Trophoblast cell (in vitro differentiated cells and primary cell): ENCODE measurements around the gene ARL8B.
A peak's percentile ranks its signal among the peaks of the same experiment; 100 is the strongest.

ENCODE experiments used
- DNase-seq, 2 donors: peaks; one replicate each; pipeline ENCODE4 v3.0.0-alpha.2; 2016
- H2AFZ ChIP-seq: 2 replicates; pipeline ENCODE4 v1.6.1; 2013; ENCODE audit warnings: low read length, moderate library complexity, mild to moderate bottlenecking; ENCODE audit not compliant: insufficient read depth, poor library complexity
- H2AK5ac ChIP-seq: 2 replicates; pipeline ENCODE4 v1.6.1; 2013; ENCODE audit warnings: mild to moderate bottlenecking, low read length
- H2BK120ac ChIP-seq: 2 replicates; pipeline ENCODE4 v1.6.1; 2013; ENCODE audit warnings: low read length, mild to moderate bottlenecking, moderate library complexity; ENCODE audit not compliant: insufficient read depth, poor library complexity
- H2BK12ac ChIP-seq: 2 replicates; pipeline ENCODE4 v1.6.1; 2013; ENCODE audit warnings: mild to moderate bottlenecking, low read length, moderate library complexity
- H2BK5ac ChIP-seq: 2 replicates; pipeline ENCODE4 v1.6.1; 2013; ENCODE audit warnings: low read length, low read depth, moderate library complexity, mild to moderate bottlenecking; ENCODE audit not compliant: poor library complexity
- H3K14ac ChIP-seq: 2 replicates; pipeline ENCODE4 v1.6.1; 2013; ENCODE audit warnings: mild to moderate bottlenecking, low read length
- H3K18ac ChIP-seq: 2 replicates; pipeline ENCODE4 v1.6.1; 2013; ENCODE audit warnings: mild to moderate bottlenecking, low read length
- H3K23ac ChIP-seq: 2 replicates; pipeline ENCODE4 v1.6.1; 2013; ENCODE audit warnings: low read length
- H3K27ac ChIP-seq: 2 replicates; pipeline ENCODE4 v1.5.1; 2013; ENCODE audit warnings: low read depth, mild to moderate bottlenecking, inconsistent platforms, low read length, moderate library complexity
- H3K27me3 ChIP-seq: 2 replicates; pipeline ENCODE4 v1.6.1; 2013; ENCODE audit warnings: inconsistent platforms, mild to moderate bottlenecking, low read length, moderate library complexity; ENCODE audit not compliant: insufficient read depth
- H3K36me3 ChIP-seq, 2 experiments: 1 replicate in 1 of 2; 2 replicates in 1 of 2; pipeline ENCODE4 v1.6.1; 2013; ENCODE audit warnings: low read length in 2 of 2, mild to moderate bottlenecking in 2 of 2, moderate library complexity in 1 of 2; ENCODE audit not compliant: insufficient read depth in 2 of 2, control insufficient read depth in 1 of 2
- H3K4ac ChIP-seq: 2 replicates; pipeline ENCODE4 v1.6.1; 2013; ENCODE audit warnings: low read depth, mild to moderate bottlenecking, low read length, moderate library complexity
- H3K4me1 ChIP-seq, 2 experiments: 1 replicate in 1 of 2; 2 replicates in 1 of 2; pipeline ENCODE4 v1.6.1; 2013; ENCODE audit warnings: low read length in 2 of 2, mild to moderate bottlenecking in 2 of 2, moderate library complexity in 1 of 2; ENCODE audit not compliant: insufficient read depth in 2 of 2, control insufficient read depth in 1 of 2
- H3K4me2 ChIP-seq: 2 replicates; pipeline ENCODE4 v1.6.1; 2013; ENCODE audit warnings: inconsistent platforms, mild to moderate bottlenecking, low read length, moderate library complexity
- H3K4me3 ChIP-seq: 2 replicates; pipeline ENCODE4 v1.5.1; 2013; ENCODE audit warnings: mild to moderate bottlenecking, low read depth, low read length, inconsistent platforms
- H3K79me1 ChIP-seq: one replicate; pipeline ENCODE4 v1.6.1; 2013; ENCODE audit warnings: low read length
- H3K79me2 ChIP-seq: 2 replicates; pipeline ENCODE4 v1.6.1; 2013; ENCODE audit warnings: low read length, mild to moderate bottlenecking; ENCODE audit not compliant: control insufficient read depth, insufficient read depth, poor library complexity
- H3K9ac ChIP-seq: 2 replicates; pipeline ENCODE4 v1.6.1; 2013; ENCODE audit warnings: mild to moderate bottlenecking, low read length
- H3K9me3 ChIP-seq: 2 replicates; pipeline ENCODE4 v1.6.1; 2013; ENCODE audit warnings: low read depth, mild to moderate bottlenecking, control low read depth, inconsistent platforms, low read length; ENCODE audit not compliant: insufficient read depth
- H4K12ac ChIP-seq: 2 replicates; pipeline ENCODE4 v1.6.1; 2013; ENCODE audit warnings: low read depth, mild to moderate bottlenecking, low read length, moderate library complexity
- H4K8ac ChIP-seq: 2 replicates; pipeline ENCODE4 v1.6.1; 2013; ENCODE audit warnings: low read depth, mild to moderate bottlenecking, low read length, moderate library complexity
- H4K91ac ChIP-seq: one replicate; pipeline ENCODE4 v1.6.1; 2013; ENCODE audit warnings: low read depth, mild to moderate bottlenecking, low read length, moderate library complexity
- WGBS: extraction: QIAGEN DNeasy Blood & Tissue Kit; methylation state at CpG from one replicate; pipeline ENCODE4 v1.1.7; 2013; ENCODE audit warnings: missing lambda C conversion rate; ENCODE audit not compliant: insufficient read length, insufficient coverage; ENCODE audit errors: extremely low coverage; 5-methylcytosine and 5-hydroxymethylcytosine counted together

ARL8B gene

DNA sequence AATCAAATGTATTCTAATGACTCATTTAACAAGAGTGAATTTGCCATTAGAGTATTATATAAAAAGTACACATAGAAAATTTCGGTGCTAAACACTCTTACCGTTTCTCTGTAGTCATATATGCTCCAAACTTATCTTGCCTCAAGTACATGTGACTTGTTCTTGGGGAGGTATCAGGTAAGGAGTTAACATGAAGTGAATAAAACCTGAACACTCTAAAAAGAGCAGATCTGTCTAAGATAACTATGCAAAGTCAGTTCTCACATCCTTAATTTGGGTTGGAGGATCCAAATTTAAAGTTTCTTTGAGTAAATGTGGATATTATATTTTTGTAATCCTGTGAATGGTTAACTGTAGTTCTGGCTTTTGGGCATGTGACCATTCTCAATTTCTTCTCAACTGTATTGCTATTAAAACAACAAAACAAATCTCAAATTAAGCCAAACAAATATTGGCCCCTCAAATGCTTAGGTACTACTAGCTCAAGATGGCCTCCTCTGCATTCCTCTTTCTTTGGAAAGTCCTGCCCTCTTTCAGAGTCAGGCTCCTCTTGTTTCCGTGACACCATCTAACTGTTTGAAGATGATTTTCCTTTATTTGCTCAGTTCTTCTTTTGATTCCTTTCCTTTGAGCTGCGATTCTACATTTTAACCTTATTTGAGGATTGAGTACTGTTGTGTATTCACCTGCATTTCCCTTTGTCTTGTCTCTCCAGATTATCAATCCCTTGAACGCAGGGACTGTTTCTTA lies 69.6 kb downstream of the ARL8B start:
- Histone ChIP-seq H3K4me2 (no peak overlapping the region), H3K36me3 (peaks cover 5% of the 10 kb centered on the region in 2 experiments), H3K79me1 (peaks cover 22% of the 10 kb centered on the region), H3K27ac (no peak overlapping the region), H3K4me1 (peaks cover 13 to 19% of the 10 kb centered on the region in 2 experiments), H3K9ac (no peak overlapping the region), H4K91ac (no peak overlapping the region), H3K4me3 (no peak overlapping the region), H4K8ac (no peak overlapping the region), H3K18ac (no peak overlapping the region), H2AFZ (no peak overlapping the region), H3K23ac (no peak overlapping the region), H2BK12ac (no peak overlapping the region), H4K12ac (no peak overlapping the region), H3K9me3 (no peaks in the 10 kb centered on the region), H2BK5ac (no peak overlapping the region), H3K14ac (no peak overlapping the region), H2BK120ac (no peak overlapping the region), H3K79me2 (peaks cover 25% of the 10 kb centered on the region), H3K4ac (peak overlapping the region; percentile 21), H3K27me3 (no peaks in the 10 kb centered on the region), H2AK5ac (no peak overlapping the region)
- no peak for DNase-seq
- no CpG with 5 or more reads among the region's 5 CpGs for WGBS

DNA sequence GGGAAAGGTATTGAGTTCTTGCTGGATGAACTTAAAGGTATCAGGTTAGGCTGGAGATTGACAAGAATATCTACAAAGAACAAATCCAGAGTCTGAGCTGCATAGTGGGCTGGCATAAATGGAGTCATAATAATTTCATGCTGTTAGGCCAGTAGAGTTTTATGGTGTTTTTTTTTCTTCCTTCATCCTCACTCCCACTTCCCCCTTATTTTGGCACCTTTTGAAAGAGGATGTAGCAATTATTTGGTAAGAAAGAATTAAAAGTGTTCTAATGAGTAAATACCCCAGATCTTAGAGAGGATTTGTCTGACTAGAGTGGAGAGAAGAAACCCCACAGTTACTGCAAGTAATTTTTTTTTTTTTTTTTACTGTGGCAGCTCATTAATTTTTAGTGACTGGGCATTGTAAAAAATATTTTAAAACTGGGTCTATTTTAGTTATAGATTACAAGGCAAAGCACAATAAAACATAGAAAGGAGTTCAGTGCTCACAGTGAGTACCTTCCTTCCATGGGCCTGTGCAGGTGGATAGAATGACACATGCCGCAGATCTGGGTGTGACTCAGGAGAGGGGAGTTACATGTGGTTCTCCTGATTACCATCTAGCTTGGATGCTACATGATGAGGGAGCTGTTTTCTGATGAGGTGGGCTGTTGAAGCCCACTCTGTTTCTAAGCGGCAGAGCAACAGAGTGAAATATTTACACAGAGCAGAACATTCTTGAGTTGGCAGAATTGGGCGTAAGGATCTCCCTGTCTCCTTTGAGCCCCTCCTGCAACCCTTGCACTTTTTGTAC lies 70.7 kb downstream of the ARL8B start:
- WGBS, result no CpG with 5 or more reads among the region's 3 CpGs
- Histone ChIP-seq H3K27ac (no peak overlapping the region), H3K9ac (no peak overlapping the region), H3K9me3 (no peaks in the 10 kb centered on the region), H2BK5ac (no peak overlapping the region), H3K4me1 (peaks cover 15 to 19% of the 10 kb centered on the region in 2 experiments), H4K91ac (no peak overlapping the region), H3K23ac (no peak overlapping the region), H2AK5ac (no peak overlapping the region), H3K18ac (no peak overlapping the region), H4K12ac (no peak overlapping the region), H3K14ac (peak overlapping the region; percentile 44), H3K27me3 (no peaks in the 10 kb centered on the region), H3K79me1 (peaks cover 20% of the 10 kb centered on the region), H2BK120ac (no peak overlapping the region), H2AFZ (no peak overlapping the region), H3K4ac (no peak overlapping the region), H2BK12ac (no peak overlapping the region), H3K4me2 (no peak overlapping the region), H3K36me3 (peaks cover 5% of the 10 kb centered on the region in 2 experiments), H3K4me3 (no peak overlapping the region), H4K8ac (no peak overlapping the region), H3K79me2 (peaks cover 23% of the 10 kb centered on the region)
- peak; percentile 22 to 49 for DNase-seq

DNA sequence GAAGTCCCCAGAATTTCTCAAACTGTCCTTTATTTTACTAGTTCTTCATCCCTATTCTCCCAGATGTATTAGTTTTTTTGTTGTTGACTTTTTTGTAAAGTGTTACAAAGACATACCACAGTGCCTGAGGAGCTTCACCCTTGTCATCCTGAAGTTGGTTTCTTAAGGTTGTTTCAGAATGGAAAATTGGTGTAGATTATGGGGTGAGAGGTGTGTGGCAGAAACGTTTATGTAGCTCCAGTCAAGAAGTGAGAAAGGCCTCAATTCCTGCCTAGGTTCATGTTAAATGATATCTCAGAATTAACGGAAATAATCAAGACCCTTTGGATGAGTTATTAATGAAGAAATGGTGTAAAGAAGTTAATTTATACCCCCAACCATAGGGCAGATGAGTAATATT lies 72.2 kb downstream of the ARL8B start:
- Histone ChIP-seq H4K91ac (no peak overlapping the region), H3K27me3 (no peaks in the 10 kb centered on the region), H2AK5ac (no peak overlapping the region), H2BK5ac (peak overlapping the region; percentile 42), H2BK12ac (no peak overlapping the region), H3K23ac (no peak overlapping the region), H3K4me2 (no peak overlapping the region), H3K4ac (no peak overlapping the region), H2BK120ac (no peak overlapping the region), H3K79me1 (peaks cover 14% of the 10 kb centered on the region), H3K18ac (no peak overlapping the region), H3K14ac (no peak overlapping the region), H3K79me2 (peaks cover 10% of the 10 kb centered on the region), H3K4me3 (no peak overlapping the region), H3K4me1 (peaks cover 15 to 18% of the 10 kb centered on the region in 2 experiments), H4K12ac (no peak overlapping the region), H4K8ac (no peak overlapping the region), H2AFZ (no peak overlapping the region), H3K9ac (no peak overlapping the region), H3K36me3 (peaks cover 5% of the 10 kb centered on the region in 2 experiments), H3K9me3 (no peaks in the 10 kb centered on the region), H3K27ac (peak overlapping the region; percentile 77)
- WGBS, result 100% methylated on average over 1 of the region's 2 CpGs
- no peak for DNase-seq

DNA sequence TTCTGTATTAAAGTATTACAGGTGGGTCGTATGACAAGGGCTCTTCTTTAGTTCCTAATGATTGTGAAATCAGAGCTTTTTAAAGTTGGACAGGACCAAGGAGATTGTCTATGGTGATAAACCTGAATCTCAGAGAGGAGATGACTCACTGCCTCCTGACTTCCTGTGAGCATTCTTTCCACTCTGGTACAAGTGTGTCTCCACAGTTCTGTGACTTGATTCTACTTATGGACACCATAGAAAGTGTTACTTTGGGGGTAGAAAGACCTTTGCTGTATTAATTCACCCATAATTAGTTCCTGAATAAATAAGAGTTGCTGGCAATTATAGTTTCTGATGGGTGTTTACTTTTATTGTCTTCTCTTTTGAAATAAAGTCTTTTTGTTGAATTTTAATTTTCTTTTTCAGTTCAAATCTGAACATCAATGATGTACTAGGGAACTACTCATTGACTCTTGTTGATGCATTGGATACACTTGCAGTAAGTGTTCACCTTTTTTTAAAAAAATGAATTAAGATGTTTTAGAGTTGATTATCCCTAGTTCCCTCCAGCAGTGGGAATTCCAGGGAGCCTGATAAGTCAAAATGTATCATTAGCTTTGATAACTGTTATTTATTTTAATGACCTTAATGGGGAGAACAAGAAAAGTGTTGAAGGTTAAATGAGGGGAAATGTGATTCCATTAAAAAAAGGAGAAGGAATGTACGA lies 72.9 kb downstream of the ARL8B start:
- Histone ChIP-seq H3K79me1 (peaks cover 14% of the 10 kb centered on the region), H3K36me3 (peaks cover 7 to 9% of the 10 kb centered on the region in 2 experiments), H3K14ac (no peak overlapping the region)

More for the DNA sequence above, 72.9 kb downstream of the ARL8B start:
- H4K12ac ChIP-seq, result no peak overlapping the region
- DNase-seq, result peak; percentile 67 to 90
- no peak overlapping the region for H4K91ac ChIP-seq
- H3K4me3 ChIP-seq, result no peak overlapping the region
- H3K4me1 ChIP-seq, result peaks cover 15 to 18% of the 10 kb centered on the region in 2 experiments
- H3K9me3 ChIP-seq, result no peaks in the 10 kb centered on the region
- H3K27ac ChIP-seq, result no peak overlapping the region
- no peak overlapping the region for H2AFZ ChIP-seq
- H2BK5ac ChIP-seq, result no peak overlapping the region
- no peak overlapping the region for H2BK12ac ChIP-seq
- H4K8ac ChIP-seq, result no peak overlapping the region
- no peak overlapping the region for H3K23ac ChIP-seq
- peaks cover 8% of the 10 kb centered on the region for H3K79me2 ChIP-seq
- WGBS, result 100% methylated on average over 1 of the region's 2 CpGs
- H3K4ac ChIP-seq, result no peak overlapping the region
- no peak overlapping the region for H3K4me2 ChIP-seq
- H3K27me3 ChIP-seq, result no peaks in the 10 kb centered on the region
- H2BK120ac ChIP-seq, result no peak overlapping the region
- H3K9ac ChIP-seq, result no peak overlapping the region
- no peak overlapping the region for H2AK5ac ChIP-seq
- no peak overlapping the region for H3K18ac ChIP-seq
